Ishikawa (cell line): Measurements from ENCODE around the gene AGAP1.

Experiments used
- CEBPB ChIP-seq: IDR thresholded peaks from 2 replicates; pipeline ENCODE4 v1.6.1; 2012
- CREB1 ChIP-seq: IDR thresholded peaks from 2 replicates; pipeline ENCODE4 v1.6.1; 2012; ENCODE audit warnings: low read depth
- EP300 ChIP-seq: IDR thresholded peaks from 2 replicates; pipeline ENCODE4 v1.6.1; 2012; ENCODE audit warnings: borderline replicate concordance
- RAD21 ChIP-seq: IDR thresholded peaks from 2 replicates; pipeline ENCODE4 v1.6.1; 2012; ENCODE audit warnings: low read depth
- YY1 ChIP-seq: IDR thresholded peaks from 2 replicates; pipeline ENCODE4 v1.6.1; 2012; ENCODE audit warnings: low read depth
- TF ChIP-seq, protein P1 (sequence below): IDR thresholded peaks from 2 replicates; pipeline ENCODE4 v1.6.1; 2012; ENCODE audit warnings: low read depth, mild to moderate bottlenecking

DNA sequence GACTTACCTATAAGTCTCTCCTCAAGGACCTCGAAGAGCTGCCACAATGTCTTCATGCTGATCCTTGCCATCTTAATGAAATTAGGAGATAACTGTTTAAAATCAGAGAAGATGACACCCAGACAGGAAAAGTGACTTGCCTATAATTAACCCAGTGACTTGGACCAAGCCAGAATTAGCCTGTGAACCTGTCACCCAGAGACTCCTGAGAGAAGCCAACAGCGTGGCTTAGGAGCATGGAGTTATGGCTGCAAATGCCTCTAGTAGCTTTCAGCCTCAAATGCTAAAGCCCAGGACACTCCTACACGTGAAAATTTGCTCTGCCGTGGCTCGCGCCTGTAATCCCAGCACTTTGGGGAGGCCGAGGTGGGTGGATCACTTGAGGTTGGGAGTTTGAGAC, 570.2 kb downstream of the AGAP1 start:
- no peak for TF ChIP-seq EP300
- no peak for TF ChIP-seq YY1
- no peak for TF ChIP-seq CREB1
- no peak for TF ChIP-seq CEBPB
- no peak for TF ChIP-seq RAD21
- TF ChIP-seq, protein P1, sequence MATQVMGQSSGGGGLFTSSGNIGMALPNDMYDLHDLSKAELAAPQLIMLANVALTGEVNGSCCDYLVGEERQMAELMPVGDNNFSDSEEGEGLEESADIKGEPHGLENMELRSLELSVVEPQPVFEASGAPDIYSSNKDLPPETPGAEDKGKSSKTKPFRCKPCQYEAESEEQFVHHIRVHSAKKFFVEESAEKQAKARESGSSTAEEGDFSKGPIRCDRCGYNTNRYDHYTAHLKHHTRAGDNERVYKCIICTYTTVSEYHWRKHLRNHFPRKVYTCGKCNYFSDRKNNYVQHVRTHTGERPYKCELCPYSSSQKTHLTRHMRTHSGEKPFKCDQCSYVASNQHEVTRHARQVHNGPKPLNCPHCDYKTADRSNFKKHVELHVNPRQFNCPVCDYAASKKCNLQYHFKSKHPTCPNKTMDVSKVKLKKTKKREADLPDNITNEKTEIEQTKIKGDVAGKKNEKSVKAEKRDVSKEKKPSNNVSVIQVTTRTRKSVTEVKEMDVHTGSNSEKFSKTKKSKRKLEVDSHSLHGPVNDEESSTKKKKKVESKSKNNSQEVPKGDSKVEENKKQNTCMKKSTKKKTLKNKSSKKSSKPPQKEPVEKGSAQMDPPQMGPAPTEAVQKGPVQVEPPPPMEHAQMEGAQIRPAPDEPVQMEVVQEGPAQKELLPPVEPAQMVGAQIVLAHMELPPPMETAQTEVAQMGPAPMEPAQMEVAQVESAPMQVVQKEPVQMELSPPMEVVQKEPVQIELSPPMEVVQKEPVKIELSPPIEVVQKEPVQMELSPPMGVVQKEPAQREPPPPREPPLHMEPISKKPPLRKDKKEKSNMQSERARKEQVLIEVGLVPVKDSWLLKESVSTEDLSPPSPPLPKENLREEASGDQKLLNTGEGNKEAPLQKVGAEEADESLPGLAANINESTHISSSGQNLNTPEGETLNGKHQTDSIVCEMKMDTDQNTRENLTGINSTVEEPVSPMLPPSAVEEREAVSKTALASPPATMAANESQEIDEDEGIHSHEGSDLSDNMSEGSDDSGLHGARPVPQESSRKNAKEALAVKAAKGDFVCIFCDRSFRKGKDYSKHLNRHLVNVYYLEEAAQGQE: no peak
